ENCODE data around the gene C1orf116. TPM values are rescaled to one million over a fixed set of nuclear protein-coding genes. Genes with fewer than 3 reads are reported as not detected.

Gene C1orf116
- total RNA-seq, 1 donor from 2014 or later, result 2.2 TPM

DNA sequence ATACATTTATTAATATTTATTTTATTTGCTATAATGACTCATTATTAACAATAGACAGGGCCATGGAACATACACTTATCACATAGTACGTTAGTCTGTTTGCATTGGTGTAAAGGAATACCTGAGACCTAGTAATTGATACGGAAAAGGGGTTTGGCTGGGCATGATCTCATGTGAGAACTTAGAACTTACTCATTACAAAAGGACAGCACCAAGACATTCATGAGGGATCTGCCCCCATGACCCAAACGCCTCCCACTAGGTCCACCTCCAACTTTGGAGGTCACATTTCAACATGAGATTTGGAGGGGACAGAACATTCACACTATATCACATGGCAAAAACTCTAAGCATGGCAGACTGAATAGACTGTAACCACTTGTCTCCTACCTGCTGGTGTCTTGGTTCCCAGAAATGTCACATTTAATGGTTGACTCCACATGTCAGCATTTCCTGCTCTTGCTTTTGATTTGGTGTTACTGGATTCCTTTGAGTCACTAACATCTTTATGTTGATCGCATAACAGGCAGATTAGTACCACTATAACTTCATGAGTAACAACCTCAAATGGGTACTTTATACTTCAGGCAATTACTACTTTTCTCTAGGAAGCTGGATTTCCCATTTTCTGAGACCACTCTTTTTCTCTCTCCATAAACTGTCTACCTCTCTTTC lies 3.5 kb upstream of the C1orf116 start:
- DNase-seq (ENCODE audit: low spot score), result no peak

DNA sequence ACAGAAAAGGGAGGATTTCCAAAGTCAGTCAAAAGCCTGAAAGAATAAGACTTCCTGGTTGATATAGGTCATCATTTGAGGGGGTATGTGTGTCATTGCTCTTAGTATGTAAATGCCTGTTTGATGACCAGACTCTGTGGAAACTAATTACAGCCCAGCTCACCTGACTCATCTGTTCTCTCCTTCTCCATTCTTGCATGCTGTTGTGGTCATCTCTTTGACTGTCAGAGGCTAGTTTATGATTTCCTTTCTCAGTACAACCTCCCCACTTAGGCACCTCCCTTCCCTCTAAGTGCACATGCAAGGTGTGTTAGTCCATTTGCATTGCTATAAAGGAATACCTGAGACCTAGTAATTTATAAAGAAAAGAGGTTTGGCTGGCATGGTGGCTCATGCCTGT lies 2.4 kb upstream of the C1orf116 start:
- DNase-seq (ENCODE audit: low spot score), result no peak

DNA sequence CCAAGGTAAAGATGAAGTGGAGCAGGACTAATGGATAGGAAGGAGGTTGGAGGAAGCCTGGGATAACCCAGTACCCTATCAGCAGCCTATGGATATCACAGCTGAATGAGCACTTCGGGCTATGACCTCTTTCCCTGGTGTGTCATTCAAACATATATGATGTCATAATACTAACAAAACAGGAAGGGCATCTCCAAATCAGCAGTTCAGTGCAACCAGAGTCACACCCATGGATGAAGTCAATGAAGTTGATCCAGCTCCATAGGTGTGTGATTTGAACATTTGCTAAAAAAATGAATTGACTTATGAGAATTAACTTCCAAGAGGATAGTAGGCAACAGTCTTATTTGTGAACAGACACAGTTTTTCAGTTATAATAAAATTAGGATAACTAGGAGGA lies 1.7 kb upstream of the C1orf116 start:
- DNase-seq (ENCODE audit: low spot score), result no peak

DNA sequence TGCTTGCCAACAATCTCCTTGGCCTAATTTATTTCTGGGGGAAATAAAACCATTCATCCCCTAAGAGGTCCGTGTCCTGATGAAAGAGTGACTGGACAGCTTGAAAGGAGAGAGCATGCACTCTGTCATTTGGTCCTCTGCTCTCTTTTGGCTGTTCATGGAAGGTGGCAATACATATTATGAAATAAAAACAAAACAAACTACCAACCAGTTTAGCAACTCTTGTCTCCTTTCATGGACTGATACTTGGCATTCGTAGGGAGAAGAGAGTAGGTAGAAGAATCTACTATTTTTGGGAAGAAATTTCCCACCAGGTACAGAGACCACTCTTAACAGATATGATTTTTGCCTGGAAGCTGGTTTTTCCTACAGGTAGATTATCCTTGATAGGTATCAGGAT lies 746 bp upstream of the C1orf116 start:
- no peak for DNase-seq (ENCODE audit: low spot score)

DNA sequence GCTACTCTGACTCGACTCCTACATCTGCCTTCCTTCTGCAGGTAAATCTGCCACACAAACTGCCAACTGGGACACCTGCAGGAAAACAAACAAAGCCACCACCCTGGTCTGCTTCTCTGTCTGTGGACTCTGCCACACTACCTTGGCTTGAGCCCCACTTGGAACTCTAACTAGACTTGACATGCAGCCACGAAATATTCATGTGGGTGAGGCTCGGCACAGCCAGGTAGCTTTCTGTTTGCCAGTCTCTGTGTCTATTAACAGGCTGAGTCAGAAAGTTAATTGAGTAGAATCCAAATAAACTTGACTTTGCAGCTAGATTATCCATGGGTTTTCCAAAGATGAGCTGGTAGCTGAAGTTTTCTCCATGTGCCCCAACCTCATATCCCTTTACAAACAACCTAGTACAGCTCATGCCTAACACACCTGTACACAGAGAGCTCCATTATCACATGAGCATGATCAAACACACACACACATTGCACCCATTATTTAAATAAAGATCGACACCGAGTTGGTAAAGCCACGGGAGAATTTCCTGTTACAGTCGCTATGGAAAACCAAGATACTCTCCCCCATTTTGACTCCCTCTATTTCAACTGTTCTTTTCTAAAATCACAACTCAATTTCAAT lies 808 bp downstream of the C1orf116 start:
- DNase-seq (ENCODE audit: low spot score), result no peak

DNA sequence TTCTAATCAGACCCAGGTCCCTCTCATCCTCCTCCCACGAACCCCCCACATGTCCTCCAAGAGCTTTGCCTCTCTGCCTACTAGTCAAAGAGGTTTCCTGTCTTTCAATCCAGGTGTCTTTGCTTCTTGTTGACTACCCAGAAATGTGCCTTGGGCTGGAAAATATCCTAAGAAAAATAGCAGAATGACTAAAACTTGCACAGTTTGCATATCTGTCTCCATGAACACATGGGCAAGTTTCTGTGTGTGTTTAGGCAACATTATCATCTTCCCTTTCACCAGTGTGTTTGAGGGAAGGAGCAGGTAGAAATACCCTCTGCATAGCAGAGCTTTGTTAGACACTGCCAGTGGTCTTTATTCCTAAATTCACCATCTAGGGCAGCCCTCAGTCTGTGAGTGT lies 1.5 kb downstream of the C1orf116 start:
- no peak for DNase-seq (ENCODE audit: low spot score)

DNA sequence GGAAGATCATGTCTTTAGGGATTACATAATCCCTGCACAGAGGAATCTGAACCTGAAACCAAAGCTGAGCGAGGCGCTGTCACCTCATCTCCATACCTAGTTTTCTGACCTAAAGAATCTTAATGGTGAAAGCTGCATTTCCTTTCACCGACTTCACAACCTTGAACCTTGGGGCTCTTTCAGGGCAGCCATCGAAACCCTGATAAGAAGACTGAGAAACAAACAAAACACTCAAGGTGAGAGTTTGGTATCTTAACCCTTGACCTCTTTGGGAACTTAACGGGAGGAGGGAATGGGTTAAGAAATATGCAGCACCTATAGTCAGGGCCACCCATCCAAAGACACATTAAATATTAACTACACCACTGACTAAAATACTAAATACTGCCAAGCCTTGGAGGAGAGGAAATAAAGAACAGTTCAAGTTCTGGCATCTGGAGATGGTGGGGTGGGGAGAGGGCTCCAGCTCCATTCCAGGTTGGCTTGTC lies 2.0 kb downstream of the C1orf116 start:
- no peak for DNase-seq (ENCODE audit: low spot score)

DNA sequence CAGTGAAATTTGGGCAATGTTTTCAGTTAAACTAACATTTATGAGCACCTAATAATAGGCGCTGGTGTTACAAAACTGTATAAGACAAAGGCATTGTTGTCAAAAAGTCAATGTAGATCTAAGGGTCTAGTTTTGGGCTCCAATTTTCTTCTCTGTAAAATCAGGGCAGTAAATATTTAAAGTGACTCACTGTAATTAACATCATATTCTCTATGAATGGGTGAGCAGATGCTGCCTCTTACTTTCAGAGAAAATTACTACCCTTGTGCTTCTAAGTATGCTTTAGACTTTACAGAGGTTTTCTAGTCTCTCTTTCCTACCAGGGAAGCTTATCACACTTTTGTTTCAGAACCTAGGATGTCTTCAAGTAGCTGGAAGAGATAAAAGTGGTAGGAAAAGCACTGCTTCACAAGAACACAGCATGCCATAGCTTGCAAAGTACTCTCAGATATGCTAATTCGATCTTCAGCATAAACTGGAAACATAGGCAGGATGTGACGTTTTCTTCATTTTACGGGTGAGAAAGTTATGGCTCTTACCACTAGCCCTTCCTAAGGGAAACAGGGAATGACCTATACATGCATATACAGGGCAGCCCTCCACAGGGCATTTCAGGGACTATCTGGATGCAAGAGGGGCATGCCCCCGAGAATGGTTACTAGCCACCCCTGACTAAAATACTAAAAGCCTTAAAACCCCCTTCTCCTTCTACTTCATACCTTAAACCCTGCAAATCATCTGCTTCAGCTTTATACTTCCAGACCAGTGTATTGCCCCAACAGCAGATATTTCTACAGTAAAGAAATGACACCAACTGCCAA lies 2.6 kb downstream of the C1orf116 start:
- DNase-seq (ENCODE audit: low spot score), result no peak

DNA sequence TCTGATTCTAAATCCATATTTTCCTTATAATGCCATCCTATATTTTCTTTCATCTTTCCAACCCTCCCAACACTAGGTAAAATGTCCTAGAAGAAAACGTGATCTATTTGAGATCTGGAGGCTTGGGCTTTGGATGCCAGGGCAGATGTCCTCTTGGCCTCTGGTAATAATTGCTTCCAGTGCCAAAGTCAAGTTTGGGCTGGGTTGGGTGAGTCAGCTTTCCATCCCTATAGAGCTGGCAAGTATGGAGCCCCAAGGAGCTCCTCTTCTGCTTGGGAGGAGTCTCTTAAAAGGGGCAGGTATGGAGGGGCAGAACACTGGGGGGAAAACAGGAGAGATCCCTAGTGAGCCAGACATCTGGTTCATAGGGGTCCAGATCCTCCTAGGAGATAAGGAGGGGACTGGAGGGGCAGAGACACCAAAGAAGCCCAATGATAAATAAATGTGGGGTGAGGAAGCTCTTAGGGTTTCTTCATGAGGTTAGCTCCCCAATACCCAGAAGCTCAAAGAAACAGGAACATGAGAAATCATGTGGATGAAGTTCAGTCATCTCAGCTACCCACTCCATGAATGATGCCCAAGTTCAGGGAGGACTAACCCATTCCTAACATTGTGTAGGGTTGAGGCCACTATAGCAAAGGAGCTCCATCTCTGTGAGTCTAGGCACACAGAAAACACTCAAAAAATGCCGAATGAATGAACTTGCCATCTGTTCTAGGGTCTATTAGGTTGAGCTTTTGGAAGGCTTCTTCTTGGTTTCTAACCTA lies 3.5 kb downstream of the C1orf116 start:
- no peak for DNase-seq (ENCODE audit: low spot score)

DNA sequence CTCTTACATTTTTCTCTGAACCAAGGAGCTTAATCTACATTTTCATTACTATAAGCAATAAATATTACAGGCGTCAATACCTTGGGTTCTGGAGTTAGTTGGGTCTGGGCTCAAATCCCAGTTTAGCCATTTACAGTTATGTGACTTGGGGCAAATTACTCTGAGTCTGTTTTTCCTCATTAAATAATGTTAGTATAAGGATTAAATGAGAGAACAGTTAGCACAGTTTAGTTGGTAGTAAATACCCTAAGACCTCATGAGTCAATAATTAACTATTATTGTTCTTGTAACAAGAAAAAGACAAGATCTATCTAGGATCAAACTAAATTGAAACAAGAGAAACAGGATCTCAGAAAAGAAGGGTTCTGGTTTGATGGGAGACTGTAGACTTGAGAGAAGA lies 4.6 kb downstream of the C1orf116 start:
- DNase-seq (ENCODE audit: low spot score), result no peak

DNA sequence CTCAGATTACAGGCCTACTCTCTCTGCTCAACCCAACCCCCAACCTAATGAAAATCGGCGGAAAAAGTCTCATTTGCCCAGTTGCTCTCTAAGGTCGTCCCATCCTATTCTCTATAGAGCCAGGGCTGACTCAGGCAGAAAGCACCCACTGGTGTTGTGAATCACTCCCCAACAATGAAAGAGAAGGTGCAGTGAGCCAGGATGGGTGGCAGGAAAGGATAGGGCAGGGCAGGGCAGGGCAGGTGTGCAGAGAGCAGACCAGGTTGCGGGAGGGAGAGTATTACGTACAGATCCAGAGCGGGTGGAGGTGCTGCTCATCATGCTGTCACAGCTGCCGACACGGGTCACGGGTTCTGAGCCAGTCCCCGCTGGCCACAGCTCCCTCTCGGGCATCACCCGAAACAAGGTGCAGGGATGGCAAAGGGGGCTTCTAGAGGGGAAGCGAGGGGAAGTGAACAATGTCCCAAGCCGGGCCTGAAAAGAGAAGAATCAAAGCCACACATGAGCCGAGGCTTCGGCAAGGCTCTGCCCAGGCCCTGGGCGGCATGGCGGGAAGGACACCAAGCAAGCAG lies 5.3 kb downstream of the C1orf116 start:
- DNase-seq (ENCODE audit: low spot score), result no peak

DNA sequence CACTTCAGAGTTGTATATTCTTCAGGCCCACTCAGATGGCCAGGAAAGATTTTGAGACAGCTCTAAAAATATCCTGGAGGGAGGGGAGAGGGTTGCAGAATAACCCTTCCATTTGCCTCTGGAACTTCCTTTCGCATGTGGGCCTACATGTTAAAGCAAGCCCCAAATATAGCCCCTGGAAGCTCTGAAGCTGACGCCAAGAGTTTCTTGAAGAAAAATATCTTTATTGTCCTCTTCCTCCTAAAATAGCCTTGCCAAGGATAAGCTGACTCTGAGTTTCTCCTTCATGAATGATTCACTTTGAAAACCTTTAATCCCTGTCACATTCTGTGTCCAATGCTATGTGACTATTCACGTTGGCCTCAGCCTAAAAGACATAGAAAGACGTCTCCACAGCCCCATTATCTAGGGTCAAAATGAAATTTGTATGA lies 6.4 kb downstream of the C1orf116 start:
- DNase-seq (ENCODE audit: low spot score), result peak; percentile 80

DNA sequence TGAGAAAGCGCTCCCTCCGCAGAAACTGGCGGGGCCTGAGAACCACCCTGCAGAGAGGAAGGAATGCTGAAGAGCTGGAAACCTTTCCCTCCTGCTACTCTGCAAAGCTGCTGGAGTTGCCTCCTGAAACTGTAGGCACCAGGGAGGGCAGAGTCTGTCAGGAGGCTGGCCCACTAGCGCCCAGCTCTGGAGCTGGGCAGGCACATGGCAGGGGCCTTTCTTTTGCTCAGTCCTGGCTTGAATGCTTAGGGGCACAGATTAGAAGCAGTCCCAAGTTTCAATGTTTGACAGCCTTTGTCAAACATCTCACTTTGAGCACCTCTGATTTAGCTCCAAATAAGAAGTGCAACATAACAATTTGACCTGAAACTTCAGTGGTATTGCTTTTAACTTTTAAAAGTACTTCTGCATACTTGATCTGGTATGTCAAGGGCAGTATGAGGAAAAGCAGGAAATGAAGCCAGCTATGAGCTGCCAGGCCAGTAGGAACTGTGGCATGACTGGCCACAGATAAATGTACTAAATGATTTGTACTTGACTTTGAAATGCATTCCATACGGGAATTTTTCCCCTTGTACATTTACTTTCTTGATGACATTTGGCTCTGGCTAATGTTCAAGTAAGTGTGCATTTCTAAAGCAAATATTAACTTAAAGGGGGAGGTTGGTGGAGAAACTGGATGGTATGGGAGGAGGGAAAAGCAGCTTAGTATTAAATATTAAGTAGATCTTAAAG lies 7.2 kb downstream of the C1orf116 start:
- peak; percentile 68 for DNase-seq (ENCODE audit: low spot score)

DNA sequence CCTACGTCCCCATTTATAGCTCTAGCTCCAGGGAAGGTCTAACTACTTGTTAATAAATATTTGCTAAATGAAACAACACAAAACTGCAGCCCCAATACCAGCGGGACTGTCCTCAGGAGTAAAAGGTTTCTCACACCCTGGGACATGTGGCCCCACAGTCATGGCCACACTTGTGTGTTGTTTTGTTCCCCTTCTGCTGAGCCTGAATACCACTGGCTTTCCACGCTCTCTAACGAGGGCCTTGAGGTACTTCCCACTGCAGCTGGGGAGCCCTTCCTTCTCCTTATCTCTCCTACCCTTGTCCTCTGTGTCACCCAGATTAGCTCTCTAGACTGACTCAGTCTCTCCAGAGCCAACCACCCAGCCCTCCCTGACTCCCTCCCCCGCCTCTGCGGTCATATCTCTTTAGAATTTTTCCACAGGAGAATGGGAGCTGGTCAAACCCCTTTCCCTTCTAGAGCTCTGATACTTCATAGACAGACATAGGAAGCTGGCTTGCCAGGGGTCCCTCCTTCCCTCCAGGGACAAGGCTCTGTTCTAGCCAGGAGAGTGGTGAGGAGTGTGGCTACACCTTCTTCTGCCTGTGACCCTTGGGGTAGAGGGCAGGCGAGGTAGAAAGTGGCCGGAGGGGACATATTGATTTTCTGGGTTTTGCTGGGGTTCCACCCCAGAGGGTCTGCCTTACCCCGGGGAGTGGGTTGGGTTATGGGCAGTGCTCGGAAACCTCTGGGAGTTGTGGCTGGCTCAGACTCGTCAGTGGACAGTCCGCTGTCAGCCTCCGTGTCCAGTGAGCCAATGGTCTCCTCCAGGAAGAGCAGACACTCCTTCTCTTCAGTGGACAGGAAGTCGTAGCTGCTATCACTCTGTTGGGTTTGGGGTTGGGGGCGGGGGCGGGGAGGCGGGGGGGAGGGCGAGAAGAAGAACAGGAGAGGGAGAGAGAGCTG lies 8.1 kb downstream of the C1orf116 start:
- DNase-seq (ENCODE audit: low spot score), result peak; percentile 61

DNA sequence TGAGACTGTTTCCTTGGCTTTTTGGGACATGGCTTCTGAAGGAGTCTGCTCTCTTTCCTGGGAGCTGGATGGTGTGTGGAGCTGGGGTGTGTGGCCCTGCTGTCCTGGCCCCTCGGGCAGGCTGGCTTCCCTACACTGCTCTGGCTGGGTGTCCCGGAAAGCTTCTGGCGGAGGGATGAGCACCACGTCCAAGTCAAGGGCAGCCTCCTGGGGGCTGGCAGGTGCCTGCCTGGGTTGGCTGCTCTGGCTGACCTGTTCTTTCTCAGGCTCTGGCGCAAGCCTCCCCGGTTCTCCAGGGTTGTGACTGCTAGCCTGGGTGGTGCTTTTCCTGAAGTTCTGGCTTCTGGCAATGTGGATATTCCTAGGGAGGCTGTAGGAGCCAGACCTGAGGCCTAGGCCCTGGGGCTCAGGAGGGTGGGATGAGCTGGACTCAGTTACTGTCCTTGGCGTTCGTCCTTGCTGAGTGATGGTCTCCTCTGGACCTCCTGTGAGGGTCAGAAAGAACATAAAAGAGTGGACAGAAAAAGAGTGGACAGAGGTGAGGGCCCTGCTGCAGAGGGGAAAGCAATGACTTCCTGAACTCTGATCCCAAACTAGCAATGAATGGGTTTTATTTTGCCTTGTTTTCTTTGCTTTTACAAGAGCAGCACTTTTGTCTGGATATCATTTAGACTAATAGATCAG lies 9.4 kb downstream of the C1orf116 start:
- no peak for DNase-seq (ENCODE audit: low spot score)

DNA sequence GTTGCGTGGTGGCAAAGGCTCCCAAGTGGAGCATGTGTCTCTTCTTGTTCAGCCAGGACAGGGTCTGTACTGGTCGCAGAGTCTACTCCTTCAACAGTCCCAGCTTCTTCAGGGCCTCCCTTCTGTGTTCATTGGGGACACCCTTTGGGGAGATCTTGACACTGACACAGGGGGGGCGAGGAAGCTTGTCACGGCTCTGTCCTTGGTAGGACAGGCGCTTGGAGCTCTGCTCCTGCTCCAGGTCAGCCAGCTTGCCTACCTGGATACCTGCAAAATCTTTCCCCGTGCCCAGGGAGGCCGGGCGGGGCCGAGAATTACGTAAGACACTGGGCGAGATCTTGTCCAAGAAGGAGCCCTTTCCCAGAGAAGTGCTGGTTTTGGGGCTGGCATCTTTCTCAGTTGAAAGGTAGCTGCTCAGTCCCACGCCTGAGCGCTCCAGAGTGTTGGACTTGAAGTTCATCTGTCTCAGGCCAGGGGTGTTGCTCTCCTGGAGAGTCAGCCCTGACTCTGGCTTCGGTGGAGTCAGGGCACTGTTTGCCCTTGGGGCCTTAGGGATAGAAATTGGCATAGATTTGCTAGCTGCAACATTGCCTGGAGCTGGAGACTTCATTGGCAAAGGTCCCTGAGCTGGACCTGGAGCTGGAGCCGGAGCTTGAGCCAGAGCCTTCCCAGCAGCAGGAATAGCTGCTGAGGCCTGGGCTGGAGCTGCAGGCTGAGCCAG lies 10.5 kb downstream of the C1orf116 start:
- DNase-seq (ENCODE audit: low spot score), result no peak

DNA sequence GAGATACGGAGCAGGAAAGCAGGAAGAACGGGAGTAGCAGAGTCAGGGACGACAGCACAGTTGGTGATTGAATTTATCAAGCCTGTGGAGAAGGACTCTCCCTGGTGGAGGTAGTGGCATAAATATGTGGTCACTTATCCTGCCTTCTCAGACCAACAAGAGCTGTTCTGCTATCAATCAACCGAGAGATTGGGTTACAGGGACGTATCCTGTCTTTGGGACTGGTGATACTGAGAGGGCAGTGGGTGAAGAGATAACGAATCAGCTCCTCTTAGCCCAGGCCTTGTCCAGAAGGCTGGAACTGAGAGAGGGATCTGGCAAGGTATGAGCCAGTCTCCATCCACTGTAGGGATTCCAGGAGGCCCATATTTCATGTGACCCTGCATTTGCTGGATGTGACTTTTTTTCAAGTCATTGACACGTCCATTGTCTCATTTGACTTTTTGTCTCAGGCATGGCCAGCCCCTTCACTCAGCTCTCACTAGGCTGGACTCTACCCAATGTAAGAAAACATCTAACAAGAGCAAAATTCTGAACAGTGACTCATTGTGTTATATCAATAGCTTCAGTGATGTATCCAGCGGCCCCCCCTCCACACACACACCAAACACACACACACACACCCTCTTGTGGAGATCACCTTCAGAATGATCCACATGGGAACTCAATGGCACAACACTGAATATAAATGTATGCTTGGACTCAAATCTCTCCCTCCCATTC lies 11.3 kb downstream of the C1orf116 start:
- DNase-seq (ENCODE audit: low spot score), result no peak

DNA sequence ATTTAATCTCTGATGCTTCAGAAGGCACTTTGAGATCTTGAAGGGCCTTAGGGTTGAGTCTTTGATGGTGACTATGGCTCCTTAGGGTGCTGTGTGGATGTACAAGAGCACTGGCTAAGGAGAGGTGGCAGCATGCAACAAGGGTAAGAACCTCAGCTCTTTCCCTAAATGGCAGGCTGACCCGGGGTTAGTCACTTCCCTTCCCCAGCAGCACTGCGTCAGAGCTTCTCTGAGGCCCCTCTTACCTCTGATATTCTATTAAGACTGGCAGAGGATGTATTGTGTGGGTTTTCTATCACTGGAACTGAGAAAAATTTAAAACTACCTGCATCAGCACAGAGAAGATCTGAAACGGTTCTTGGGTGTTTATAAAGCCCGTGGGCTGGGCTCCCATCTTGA lies 11.8 kb downstream of the C1orf116 start:
- no peak for DNase-seq (ENCODE audit: low spot score)
